Muscle layer of duodenum (tissue), 2 donors: ENCODE data around the gene PCDHGB7.
A peak's percentile ranks its signal among the peaks of the same experiment; 100 is the strongest.
"Not testable (repeated sequence)": the region's sequence is repeated elsewhere in the genome, so short reads cannot be mapped to it uniquely, and the experiment has no call there.

Source experiments
- H3K27ac ChIP-seq: one replicate; pipeline ENCODE4 v1.7.0; 2013; ENCODE audit warnings: mild to moderate bottlenecking, low read length
- H3K27me3 ChIP-seq: one replicate; pipeline ENCODE4 v1.7.0; 2013; ENCODE audit warnings: low read depth, mild to moderate bottlenecking, control low read depth, low read length
- H3K36me3 ChIP-seq, 2 donors: one replicate each; pipeline ENCODE4 v1.7.0; 2013; ENCODE audit warnings: low read length in 2 of 2, control low read depth in 1 of 2, mild to moderate bottlenecking in 1 of 2; ENCODE audit not compliant: insufficient read depth in 2 of 2, control insufficient read depth in 1 of 2
- H3K4me1 ChIP-seq, 2 donors: one replicate each; pipeline ENCODE4 v1.7.0; 2013; ENCODE audit warnings: low read length in 2 of 2, mild to moderate bottlenecking in 2 of 2, control low read depth in 1 of 2, moderate library complexity in 1 of 2; ENCODE audit not compliant: insufficient read depth in 2 of 2, control insufficient read depth in 1 of 2
- H3K4me3 ChIP-seq, 2 donors: one replicate each; pipeline ENCODE4 v1.7.0; 2013; ENCODE audit warnings: low read length in 2 of 2, low read depth in 1 of 2, mild to moderate bottlenecking in 1 of 2
- H3K9me3 ChIP-seq, 2 donors: one replicate each; pipeline ENCODE4 v1.7.0; 2013; ENCODE audit warnings: low read length in 2 of 2, control low read depth in 1 of 2, mild to moderate bottlenecking in 1 of 2; ENCODE audit not compliant: control insufficient read depth in 1 of 2
- donor health status: healthy.

Gene PCDHGB7

GRCh38 chr5:141419074-141419880, 1.8 kb downstream of the PCDHGB7 start:
- peaks cover 0 to 20% of the 10 kb centered on the region in 2 donors for H3K4me1 ChIP-seq
- H3K27me3 ChIP-seq, result no peaks in the 10 kb centered on the region
- H3K9me3 ChIP-seq, result peaks cover 59 to 84% of the 10 kb centered on the region in 2 donors
- H3K36me3 ChIP-seq, result peaks cover 0 to 6% of the 10 kb centered on the region in 2 donors
- H3K27ac ChIP-seq, result no peak overlapping the region
- peak overlapping the region; percentile 19 to 66 for H3K4me3 ChIP-seq

DNA sequence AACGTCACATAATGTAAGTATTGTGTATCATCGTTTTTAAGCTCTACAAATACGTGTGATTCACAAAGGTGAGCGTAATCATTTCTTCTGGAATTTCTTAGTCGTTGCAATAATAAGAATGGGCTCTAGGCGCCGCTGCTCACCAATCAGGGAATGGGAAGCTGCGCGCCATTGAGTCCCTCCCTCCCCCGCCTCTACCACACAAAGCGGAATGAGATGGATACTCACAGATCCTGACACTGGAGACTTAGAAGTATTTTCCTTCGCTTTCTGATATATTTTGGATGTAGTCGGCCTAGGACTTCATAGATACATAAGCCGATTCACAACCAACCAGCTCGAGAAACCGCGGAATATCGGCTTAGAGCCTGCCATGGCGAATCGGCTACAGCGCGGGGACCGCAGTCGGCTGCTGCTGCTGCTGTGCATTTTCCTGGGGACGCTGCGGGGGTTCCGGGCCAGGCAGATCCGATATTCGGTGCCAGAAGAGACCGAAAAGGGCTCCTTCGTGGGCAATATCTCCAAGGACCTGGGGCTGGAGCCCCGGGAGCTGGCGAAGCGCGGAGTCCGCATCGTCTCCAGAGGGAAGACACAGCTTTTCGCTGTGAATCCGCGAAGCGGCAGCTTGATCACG, 3.5 kb downstream of the PCDHGB7 start, which contains the start of gene PCDHGA11:
PCDHGA11 (plus strand) TSS at position 197 of the 634 bp plus-strand sequence; CDS start at position 374, 177 bp downstream.
- Histone ChIP-seq H3K4me3 (peak within 1 kb of the TSS; percentile 44 to 66), H3K4me1 (peaks cover 0 to 20% of the 10 kb centered on the region in 2 donors), H3K9me3 (peaks cover 71 to 89% of the 10 kb centered on the region in 2 donors), H3K27me3 (no peaks in the 10 kb centered on the region), H3K27ac (no peak within 1 kb of the TSS), H3K36me3 (peaks cover 0 to 12% of the 10 kb centered on the region in 2 donors)

- H3K4me3 ChIP-seq, result peak overlapping the region; percentile 44 to 66
- H3K4me1 ChIP-seq, result peaks cover 0 to 20% of the 10 kb centered on the region in 2 donors
- peaks cover 71 to 91% of the 10 kb centered on the region in 2 donors for H3K9me3 ChIP-seq
- H3K36me3 ChIP-seq, result peaks cover 0 to 17% of the 10 kb centered on the region in 2 donors
- H3K27ac ChIP-seq, result no peak overlapping the region
- no peaks in the 10 kb centered on the region for H3K27me3 ChIP-seq
These were observed 4.0 kb downstream of the PCDHGB7 start for GRCh38 chr5:141421489-141421855.

DNA sequence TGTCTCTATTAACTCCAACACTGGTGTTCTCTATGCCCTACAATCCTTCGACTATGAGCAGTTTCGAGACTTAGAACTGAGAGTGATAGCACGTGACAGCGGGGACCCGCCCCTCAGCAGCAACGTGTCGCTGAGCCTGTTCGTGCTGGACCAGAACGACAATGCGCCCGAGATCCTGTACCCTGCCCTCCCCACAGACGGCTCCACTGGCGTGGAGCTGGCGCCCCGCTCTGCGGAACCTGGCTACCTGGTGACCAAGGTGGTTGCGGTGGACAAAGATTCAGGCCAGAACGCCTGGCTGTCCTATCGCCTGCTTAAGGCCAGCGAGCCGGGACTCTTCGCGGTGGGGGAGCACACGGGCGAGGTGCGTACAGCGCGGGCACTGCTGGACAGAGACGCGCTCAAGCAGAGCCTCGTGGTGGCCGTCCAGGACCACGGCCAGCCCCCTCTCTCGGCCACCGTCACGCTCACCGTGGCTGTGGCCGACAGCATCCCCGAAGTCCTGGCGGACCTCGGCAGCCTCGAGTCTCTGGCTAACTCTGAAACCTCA, 5.3 kb downstream of the PCDHGB7 start:
- H3K27me3 ChIP-seq, result no peaks in the 10 kb centered on the region
- no peak overlapping the region for H3K27ac ChIP-seq
- peak overlapping the region in 1 of 2 donors; percentile 66 for H3K4me3 ChIP-seq
- H3K36me3 ChIP-seq, result peaks cover 0 to 17% of the 10 kb centered on the region in 2 donors
- peaks cover 0 to 20% of the 10 kb centered on the region in 2 donors for H3K4me1 ChIP-seq
- H3K9me3 ChIP-seq, result peaks cover 83 to 97% of the 10 kb centered on the region in 2 donors

- no peaks in the 10 kb centered on the region for H3K27me3 ChIP-seq
- H3K9me3 ChIP-seq, result peaks cover 70 to 91% of the 10 kb centered on the region in 2 donors
These were observed 10.4 kb downstream of the PCDHGB7 start for GRCh38 chr5:141427783-141428426.

GRCh38 chr5:141430332-141431113, 13.0 kb downstream of the PCDHGB7 start, which contains the start of gene PCDHGA12:
TSS of gene PCDHGA12 (plus strand) at chr5:141430507. CDS start at chr5:141430760, 253 bp downstream.
- peak within 1 kb of the TSS; percentile 39 to 66 for H3K4me3 ChIP-seq
- peaks cover 56 to 77% of the 10 kb centered on the region in 2 donors for H3K9me3 ChIP-seq
- H3K27me3 ChIP-seq, result no peaks in the 10 kb centered on the region
- H3K27ac ChIP-seq, result no peak within 1 kb of the TSS
- H3K36me3 ChIP-seq, result peaks cover 0 to 13% of the 10 kb centered on the region in 2 donors
- H3K4me1 ChIP-seq, result no peaks in the 10 kb centered on the region

More at GRCh38 chr5:141427783-141428426, 10.4 kb downstream of the PCDHGB7 start:
- Histone ChIP-seq H3K27ac (no peak overlapping the region), H3K4me3 (peak overlapping the region; percentile 2 to 56), H3K4me1 (no peaks in the 10 kb centered on the region), H3K36me3 (peaks cover 0 to 11% of the 10 kb centered on the region in 2 donors)

GRCh38 chr5:141431286-141431685, 13.8 kb downstream of the PCDHGB7 start:
- peaks cover 0 to 5% of the 10 kb centered on the region in 2 donors for H3K36me3 ChIP-seq
- H3K27me3 ChIP-seq, result no peaks in the 10 kb centered on the region
- H3K27ac ChIP-seq, result no peak overlapping the region
- no peaks in the 10 kb centered on the region for H3K4me1 ChIP-seq
- peaks cover 54 to 70% of the 10 kb centered on the region in 2 donors for H3K9me3 ChIP-seq
- H3K4me3 ChIP-seq, result peak overlapping the region; percentile 39 to 66

- H3K4me1 ChIP-seq, H3K27ac ChIP-seq, H3K36me3 ChIP-seq, H3K27me3 ChIP-seq: not testable (repeated sequence)
- Histone ChIP-seq H3K4me3 (peak overlapping the region; percentile 39 to 66), H3K9me3 (peaks cover 53 to 69% of the 10 kb centered on the region in 2 donors)
These were observed 14.8 kb downstream of the PCDHGB7 start for GRCh38 chr5:141432308-141432707.

GRCh38 chr5:141432726-141433125, 15.2 kb downstream of the PCDHGB7 start:
- H3K27me3 ChIP-seq, result not testable (repeated sequence)

GRCh38 chr5:141434006-141434405, 16.5 kb downstream of the PCDHGB7 start:
- Histone ChIP-seq H3K27ac (no peak overlapping the region), H3K27me3 (no peaks in the 10 kb centered on the region), H3K4me1 (no peaks in the 10 kb centered on the region), H3K9me3 (peaks cover 41 to 58% of the 10 kb centered on the region in 2 donors), H3K4me3 (peak overlapping the region in 1 of 2 donors; percentile 48), H3K36me3 (peaks cover 0 to 7% of the 10 kb centered on the region in 2 donors)

More at GRCh38 chr5:141432726-141433125, 15.2 kb downstream of the PCDHGB7 start:
- peaks cover 49 to 68% of the 10 kb centered on the region in 2 donors for H3K9me3 ChIP-seq
- H3K4me3 ChIP-seq, result peak overlapping the region in 1 of 2 donors; percentile 66
- H3K27ac ChIP-seq, H3K4me1 ChIP-seq, H3K36me3 ChIP-seq: not testable (repeated sequence)
